GM18868 (cell line): Measurements from ENCODE around the gene KEAP1.
A peak's percentile ranks its signal among the peaks of the same experiment; 100 is the strongest.
"Not testable (repeated sequence)": the region's sequence is repeated elsewhere in the genome, so short reads cannot be mapped to it uniquely, and the experiment has no call there.

Source experiments
- ATAC-seq: cut with Tn5 transposase; IDR thresholded peaks from one replicate; pipeline ENCODE4 v1.9.1; 2021; ENCODE audit warnings: mild to moderate bottlenecking, moderate library complexity; ENCODE audit not compliant: unreplicated experiment

The KEAP1 gene

DNA sequence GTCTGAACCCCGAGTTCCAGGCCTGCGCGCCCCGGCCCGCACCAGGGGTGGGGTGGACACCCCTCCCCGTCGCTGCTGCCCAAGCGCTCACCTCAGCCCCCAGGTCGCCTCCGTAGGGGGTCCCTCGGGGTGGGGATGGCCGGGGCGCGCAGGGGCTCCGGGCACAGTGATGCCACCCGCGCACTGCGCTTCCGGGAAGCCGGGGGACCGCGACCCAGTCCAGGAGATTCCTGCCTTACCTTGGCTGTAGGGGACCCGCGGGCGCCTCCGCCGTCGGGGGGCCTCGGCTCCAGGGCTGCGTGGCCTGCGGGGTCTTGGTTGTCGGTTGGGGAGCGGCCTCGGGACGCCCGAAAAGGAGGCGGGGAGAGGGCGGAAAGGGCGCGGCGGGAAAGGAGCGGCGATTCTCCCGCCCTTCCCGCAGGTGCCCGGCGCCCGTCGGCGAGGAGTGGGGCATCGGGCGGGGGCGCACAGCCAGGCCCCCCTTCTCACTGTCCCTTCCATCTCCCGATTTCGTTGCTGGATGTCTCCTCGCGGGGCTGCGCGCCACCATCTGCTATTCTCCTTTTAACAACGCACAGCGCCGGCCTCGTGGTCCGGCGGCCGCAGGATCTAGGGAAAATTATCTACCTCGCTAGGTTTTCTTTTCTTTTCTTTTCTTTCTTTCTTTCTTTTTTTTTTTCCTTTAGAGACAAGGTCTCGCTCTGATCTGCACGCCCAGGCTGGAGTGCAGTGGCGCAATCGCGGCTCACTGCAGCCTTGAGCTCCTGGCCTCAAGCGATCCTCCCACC lies at the start of gene KEAP1:
TSS of gene KEAP1 (minus strand) at position 355 of the 788 bp plus-strand sequence. CDS start 3,323 bp downstream, outside the sequence.
- peak; percentile 26 for ATAC-seq

DNA sequence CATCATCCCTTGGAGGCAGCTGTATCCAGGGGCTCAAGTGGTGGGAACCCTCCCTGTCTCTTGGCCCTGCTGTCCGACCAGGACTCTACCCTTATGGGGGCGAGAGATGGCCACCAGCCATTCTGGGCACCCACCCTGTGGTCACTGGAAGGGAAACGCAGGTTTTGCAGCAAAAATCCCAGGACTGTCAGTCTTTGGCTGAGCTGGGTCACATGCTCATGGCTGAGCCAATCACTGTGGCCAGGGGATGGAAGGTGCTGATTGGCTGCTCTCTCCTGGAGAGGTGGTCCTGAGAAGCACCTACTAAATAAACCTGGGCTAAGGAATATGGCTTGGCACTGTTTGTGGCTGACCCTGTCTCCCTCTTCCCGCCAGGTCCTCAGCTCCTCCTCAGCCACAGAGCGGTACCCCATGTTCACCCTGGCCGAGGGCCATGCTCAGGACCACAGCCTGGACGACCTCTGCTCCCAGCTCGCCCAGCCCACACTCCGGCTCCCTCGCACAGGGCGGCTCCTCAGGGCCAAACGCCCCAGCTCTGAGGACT lies 49.4 kb upstream of the KEAP1 start:
- ATAC-seq, result no peak

GRCh38 chr19:10551698-10552301 lies 48.6 kb upstream of the KEAP1 start:
- no peak for ATAC-seq

DNA sequence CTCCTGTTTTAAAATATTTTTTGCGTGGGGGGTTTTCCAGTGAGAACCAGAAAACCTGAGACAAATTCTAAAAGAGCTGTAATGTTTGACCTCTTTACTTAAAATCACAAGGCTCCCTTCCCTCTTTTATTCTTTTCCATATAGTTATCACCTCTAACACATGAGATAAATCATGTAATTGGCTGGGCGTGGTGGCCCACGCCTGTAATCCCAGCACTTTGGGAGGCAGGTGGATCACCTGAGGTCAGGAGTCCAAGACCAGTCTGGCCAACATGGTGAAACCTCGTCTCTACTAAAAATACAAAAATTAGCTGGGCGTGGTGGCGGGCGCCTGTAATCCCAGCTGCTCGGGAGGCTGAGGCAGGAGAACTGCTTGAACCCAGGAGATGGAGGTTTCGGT lies 47.9 kb upstream of the KEAP1 start:
- not testable (repeated sequence) for ATAC-seq

DNA sequence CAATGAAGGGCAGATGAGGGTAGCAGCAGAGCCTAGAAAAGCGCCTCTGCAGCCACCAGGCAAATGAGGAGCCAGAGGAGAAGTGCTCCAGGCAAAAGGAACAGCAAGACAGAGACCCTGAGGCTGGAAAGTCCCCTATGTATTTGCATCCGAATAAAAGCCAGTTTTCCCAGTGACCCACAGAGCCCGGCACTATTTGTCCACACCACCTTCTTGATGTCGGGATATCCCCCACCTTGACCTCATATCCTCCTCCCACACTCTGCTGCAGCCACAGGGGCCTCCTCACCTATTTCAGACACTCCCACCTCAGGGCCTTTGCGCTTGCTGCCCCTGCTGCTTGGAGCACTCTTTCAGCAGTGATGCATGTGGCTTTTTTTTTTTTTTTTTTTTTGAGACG lies 47.2 kb upstream of the KEAP1 start:
- ATAC-seq, result no peak

DNA sequence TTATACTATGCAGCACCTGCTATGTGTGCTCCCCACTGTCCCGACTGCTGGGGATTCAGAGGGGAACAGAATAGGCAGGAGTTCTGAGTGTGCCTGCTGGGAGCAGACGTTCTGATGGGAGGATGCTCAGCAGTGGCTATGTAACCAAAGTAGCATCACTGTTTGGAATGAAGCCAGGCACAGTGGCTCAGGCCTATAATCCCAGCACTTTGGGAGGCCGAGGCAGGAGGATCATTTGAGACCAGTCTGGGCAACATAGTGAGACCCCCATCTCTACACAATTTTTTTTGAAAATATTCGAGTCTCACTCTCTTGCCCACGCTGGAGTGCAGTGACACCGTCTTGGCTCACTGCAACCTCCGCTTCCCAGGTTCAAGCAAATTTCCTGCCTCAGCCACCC lies 46.6 kb upstream of the KEAP1 start:
- no peak for ATAC-seq

- ATAC-seq, result no peak
These were observed 45.7 kb upstream of the KEAP1 start for GRCh38 chr19:10548746-10549276.

- no peak for ATAC-seq
These were observed 43.7 kb upstream of the KEAP1 start for GRCh38 chr19:10546817-10547216.

GRCh38 chr19:10544753-10545251 lies 41.6 kb upstream of the KEAP1 start:
- no peak for ATAC-seq

DNA sequence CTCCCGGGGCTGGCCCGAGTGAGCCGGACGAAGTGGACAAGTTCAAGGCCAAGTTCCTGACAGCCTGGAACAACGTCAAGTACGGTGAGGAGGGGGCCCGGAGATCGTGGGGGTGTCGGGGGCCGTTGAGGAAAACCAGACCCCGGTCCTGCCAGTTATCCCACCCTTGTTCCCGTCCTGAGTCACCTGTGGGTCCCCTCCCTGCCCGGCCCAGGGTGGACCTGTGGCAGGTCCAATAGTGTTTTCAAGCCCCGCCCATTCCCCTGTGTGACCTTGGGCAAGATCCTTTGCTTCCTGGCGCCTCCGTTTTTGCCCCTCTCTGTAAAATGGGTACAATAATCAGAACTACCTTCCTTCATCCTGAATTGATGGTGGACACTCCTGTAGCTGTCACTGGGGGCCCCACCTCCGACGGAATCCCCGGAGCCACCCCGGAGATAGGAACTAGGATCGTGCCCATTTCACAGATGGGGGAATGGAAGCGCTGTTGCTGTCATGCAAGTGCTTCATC lies 41.1 kb upstream of the KEAP1 start:
- ATAC-seq, result no peak

- ATAC-seq, result peak; percentile 65
These were observed 40.5 kb upstream of the KEAP1 start, which contains the start of gene ATG4D for GRCh38 chr19:10543420-10544241. Gene ATG4D (plus strand): TSS chr19:10543904. CDS start chr19:10544091, 187 bp downstream.

- ATAC-seq, result no peak
These were observed 39.9 kb upstream of the KEAP1 start for GRCh38 chr19:10543059-10543419.

- ATAC-seq, result not testable (repeated sequence)
These were observed 35.9 kb upstream of the KEAP1 start for GRCh38 chr19:10539016-10539415.

DNA sequence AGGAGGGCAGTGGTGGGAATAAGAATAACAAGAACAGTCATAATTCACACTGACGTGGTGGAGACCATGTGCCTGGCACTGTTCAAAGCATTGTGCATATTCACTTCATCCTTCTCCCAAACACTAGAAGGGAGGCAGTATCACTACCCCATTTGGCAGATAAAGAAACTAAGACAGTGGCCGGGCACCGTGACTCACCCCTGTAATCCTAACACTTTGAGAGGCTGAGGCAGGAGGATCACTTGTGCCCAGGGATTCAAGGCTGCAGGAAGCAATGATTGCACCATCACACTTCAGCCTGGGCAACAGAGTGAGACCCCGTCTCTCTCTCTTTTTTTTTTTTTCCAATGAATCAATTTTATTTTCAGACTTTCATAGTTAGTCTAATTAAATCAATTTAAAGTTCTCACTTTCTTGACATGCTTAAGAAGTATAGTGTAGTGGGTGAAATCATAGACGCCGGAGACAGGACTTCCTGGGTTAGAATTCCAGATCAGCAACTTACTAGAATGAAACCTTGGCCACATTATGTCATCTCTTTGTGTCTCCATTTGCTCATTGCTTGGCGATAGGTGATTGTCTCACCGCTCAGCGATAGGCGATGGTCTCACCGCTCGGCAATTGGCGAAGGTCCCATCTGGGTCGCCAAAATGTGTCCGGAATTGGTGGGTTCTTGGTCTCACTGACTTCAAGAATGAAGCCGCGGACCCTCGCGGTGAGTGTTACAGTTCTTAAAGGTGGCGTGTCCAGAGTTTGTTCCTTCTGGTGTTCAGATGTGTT lies 35.2 kb upstream of the KEAP1 start:
- ATAC-seq, result no peak

DNA sequence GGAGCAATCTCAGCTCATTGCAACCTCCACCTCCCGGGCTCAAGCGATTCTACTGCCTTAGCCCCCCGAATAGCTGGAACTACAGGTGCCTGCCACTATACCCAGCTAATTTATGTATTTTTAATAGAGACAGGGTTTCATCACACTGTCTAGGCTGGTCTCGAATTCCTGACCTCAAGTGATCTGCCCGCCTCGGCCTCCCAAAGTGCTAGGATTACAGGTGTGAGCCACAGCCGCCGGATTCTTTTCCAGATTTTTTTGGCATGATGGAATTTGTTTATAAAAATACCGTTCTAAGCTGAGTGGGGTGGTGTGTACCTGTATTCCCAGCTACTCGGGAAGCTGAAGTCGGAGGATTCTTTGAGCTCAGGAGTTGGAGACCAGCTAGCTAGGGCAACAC lies 34.5 kb upstream of the KEAP1 start:
- no peak for ATAC-seq

- no peak for ATAC-seq
These were observed 32.5 kb upstream of the KEAP1 start for GRCh38 chr19:10535613-10536012.

DNA sequence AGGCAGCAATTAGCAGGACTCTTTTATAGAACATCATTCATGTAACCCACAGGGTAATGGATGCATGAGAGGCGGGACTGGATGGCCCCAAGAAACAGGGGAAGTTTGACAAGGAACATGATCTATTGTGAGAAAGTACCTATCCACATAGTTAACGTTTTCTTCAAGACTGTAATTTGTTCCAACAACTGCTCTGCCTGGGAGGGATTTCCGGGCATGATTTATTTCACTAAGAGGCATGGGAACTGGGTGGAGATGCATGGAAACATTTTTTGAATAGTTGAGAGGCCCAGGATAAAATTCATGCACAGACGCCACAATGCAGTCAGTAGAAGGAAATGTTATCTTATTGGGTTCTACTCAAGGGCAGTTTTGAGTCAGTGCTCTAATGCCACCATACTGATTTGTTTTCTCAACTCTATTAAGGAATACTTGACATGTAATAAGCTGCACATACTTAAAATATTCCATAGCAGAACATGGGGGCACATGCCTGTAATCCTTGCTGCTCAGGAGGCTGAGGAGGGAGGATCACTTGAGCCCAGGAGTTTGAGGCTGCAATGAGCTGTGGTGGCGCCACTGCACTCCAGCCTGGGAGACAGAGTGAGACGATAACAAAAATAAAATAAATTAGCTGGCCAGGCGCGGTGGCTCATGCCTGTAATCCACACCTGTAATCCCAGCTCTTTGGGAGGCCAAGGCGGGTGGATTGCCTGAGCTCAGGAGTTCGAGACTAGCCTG lies 30.7 kb upstream of the KEAP1 start:
- no peak for ATAC-seq

DNA sequence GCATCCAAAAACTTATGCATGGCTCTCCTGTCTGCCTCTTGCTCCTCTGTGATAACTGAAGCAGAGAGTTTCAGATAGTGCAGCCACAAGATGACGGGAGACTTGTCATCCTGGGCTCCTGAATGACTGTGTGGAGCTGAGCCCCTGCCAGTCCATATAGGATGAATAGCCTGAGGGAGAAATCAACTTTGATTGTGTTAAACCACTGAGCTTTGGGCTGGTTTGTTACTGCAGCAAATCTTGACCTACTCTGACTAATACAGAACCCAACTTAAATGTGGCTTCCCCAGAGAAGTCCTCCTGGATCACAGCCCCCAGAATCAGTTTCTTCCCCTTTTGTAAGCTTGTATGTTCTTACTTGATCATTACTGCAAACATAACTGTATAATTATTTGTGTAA lies 29.3 kb upstream of the KEAP1 start:
- ATAC-seq, result no peak

DNA sequence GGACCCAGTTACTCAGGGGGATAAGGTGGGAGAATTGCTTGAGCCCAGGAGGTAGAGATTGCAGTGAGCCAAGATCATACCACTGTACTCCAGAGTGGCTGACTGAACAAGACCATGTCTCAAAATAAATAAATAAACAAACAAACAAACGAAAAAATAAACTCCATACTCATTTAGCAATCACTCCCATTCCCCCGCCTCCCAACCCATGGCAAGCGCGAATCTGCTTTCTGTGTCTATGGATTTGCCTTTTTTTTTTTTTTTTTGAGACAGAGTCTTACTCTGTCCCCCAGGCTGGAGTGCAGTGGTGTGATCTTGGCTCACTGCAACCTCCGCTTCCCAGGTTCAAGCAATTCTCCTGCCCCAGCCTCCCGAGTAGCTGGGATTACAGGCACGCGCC lies 23.7 kb upstream of the KEAP1 start:
- ATAC-seq, result not testable (repeated sequence)
